ENCODE measurements around the gene NECTIN1. TPM values are rescaled to one million over a fixed set of nuclear protein-coding genes. Genes with fewer than 3 reads are reported as not detected.

The NECTIN1 gene
- total and polyA plus RNA-seq, 4 experiments from 2014 or later, result 1.2 to 3.8 (median 3.5) TPM; not detected in 1

DNA sequence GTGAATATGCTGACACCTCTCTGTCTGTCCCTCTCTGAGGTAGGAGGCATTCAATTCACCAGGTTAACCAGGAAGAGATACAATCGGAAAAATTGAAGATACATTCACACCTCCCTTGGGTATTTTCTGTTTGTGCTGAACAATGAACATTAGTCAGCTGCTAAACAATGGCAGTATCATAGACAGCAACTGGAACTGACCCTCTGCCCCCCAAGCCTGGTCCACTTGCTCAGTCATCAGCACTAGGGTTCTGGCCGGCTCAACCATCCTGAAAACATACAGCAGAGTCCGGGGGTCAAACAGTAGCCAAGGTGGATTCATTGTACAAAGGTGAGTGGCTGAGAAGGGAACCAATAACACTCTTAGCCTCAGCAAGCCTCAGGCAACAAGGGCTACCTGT is 4.0 kb downstream of the NECTIN1 start:
- ChIA-PET POLR2A (ENCODE audit: partially characterized antibody) (no interaction called here), CTCF (ENCODE audit: partially characterized antibody) (no interaction called here)
- no peak overlapping the region for H3K27ac ChIP-seq (ENCODE audit: low read depth, low read length)
- no peaks in the 10 kb centered on the region for H3K9me3 Mint-ChIP-seq
- H3K4me3 Mint-ChIP-seq, result peak overlapping the region in 1 of 8 donors; percentile 69
- H3K4me1 ChIP-seq (ENCODE audit: insufficient read depth, low read length), result peaks cover 18% of the 10 kb centered on the region
- peaks cover 2 to 6% of the 10 kb centered on the region in 2 donors for H3K27me3 Mint-ChIP-seq
- intact Hi-C loops (cut with micrococcal nuclease), result loop anchor here (5.0 kb wide), 2 partner anchors 43 to 243 kb away; no protein-coding TSS in a partner anchor
- no peak for DNase-seq
- no peak overlapping the region for H3K27ac Mint-ChIP-seq
- no peak overlapping the region for H3K4me3 ChIP-seq (ENCODE audit: low read length in 2 of 2)
- H3K9me3 ChIP-seq (ENCODE audit: control insufficient read depth in 1 of 2, low read length in 2 of 2), result no peaks in the 10 kb centered on the region
- H3K4me1 Mint-ChIP-seq, result peaks cover 2 to 19% (median 11%) of the 10 kb centered on the region in 4 donors
- H3K36me3 Mint-ChIP-seq, result peaks cover 0 to 2% of the 10 kb centered on the region in 2 donors
- H3K36me3 ChIP-seq (ENCODE audit: insufficient read depth, low read length), result no peaks in the 10 kb centered on the region
- peaks cover 7% of the 10 kb centered on the region for H3K27me3 ChIP-seq (ENCODE audit: insufficient read depth, low read length)

DNA sequence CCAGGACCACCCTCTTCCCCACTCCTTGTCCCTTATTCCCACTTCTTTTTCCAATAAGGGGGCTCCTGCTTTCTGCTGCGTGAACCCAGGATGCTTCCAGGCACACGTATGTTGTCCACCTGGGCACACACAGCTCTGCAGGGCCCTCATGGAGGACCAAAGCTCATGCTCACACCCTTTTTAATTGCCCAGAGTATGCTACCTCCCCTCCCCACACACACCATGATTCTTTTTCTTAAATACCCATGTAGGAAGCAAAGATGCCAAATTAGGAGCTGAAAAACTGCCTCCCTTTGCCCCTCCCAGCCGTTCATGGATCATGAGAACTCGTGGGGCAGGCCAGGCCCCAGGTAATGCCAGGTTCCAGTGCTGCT is 5.1 kb downstream of the NECTIN1 start:
- Histone ChIP-seq H3K4me1 (ENCODE audit: insufficient read depth, low read length) (peaks cover 13% of the 10 kb centered on the region), H3K4me3 (ENCODE audit: low read length in 2 of 2) (no peak overlapping the region), H3K36me3 (ENCODE audit: insufficient read depth, low read length) (no peaks in the 10 kb centered on the region), H3K27ac (ENCODE audit: low read depth, low read length) (no peak overlapping the region), H3K27me3 (ENCODE audit: insufficient read depth, low read length) (peaks cover 7% of the 10 kb centered on the region), H3K9me3 (ENCODE audit: control insufficient read depth in 1 of 2, low read length in 2 of 2) (no peaks in the 10 kb centered on the region)
- intact Hi-C loops (cut with micrococcal nuclease), result no loop called here
- no peaks in the 10 kb centered on the region for H3K9me3 Mint-ChIP-seq
- POLR2A ChIA-PET (ENCODE audit: partially characterized antibody), result no interaction called here
- CTCF ChIA-PET (ENCODE audit: partially characterized antibody), result no interaction called here
- H3K4me3 Mint-ChIP-seq, result no peak overlapping the region
- H3K27ac Mint-ChIP-seq, result no peak overlapping the region
- DNase-seq, result no peak
- H3K27me3 Mint-ChIP-seq, result peaks cover 2 to 4% of the 10 kb centered on the region in 2 donors
- H3K36me3 Mint-ChIP-seq, result peaks cover 0 to 2% of the 10 kb centered on the region in 2 donors
- H3K4me1 Mint-ChIP-seq, result peaks cover 0 to 18% (median 7%) of the 10 kb centered on the region in 4 donors

DNA sequence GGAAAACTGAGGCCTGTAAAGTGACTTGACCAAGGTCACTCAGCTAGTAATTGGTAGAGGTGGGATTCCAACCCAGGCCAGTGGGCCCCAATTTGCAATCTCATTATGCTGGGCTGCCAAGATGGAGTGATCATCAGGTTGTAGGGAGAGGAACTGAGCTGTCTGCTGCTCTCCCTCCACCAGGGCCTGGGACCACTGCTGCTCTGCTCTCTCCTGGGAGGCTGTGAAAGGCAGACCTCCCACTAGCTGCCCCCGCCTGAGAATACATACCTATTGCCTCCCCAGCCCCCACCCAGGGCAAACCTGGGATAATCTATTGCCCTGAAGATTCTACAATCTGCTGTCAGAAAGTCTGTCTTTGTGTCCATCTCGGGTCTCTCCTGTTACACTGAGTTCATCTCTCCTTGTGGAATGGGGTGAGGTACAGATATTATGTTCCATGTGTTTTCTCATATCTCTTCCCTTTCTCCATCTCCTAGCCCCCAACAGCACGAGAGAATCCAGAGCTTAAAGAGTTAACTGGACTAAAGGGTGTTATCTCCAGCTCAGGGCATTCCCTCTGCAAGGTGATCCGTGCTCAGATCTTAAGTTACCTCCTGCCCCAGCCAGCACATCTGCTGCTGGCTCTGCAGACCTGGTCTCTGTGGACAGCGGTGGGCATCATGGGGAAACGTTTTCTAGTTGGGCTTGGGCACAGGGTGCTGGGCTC is 5.6 kb downstream of the NECTIN1 start:
- no peak overlapping the region for H3K4me3 Mint-ChIP-seq
- intact Hi-C loops (cut with micrococcal nuclease), result no loop called here
- peaks cover 0 to 18% (median 7%) of the 10 kb centered on the region in 4 donors for H3K4me1 Mint-ChIP-seq
- no peaks in the 10 kb centered on the region for H3K9me3 Mint-ChIP-seq
- Histone ChIP-seq H3K36me3 (ENCODE audit: insufficient read depth, low read length) (no peaks in the 10 kb centered on the region), H3K27me3 (ENCODE audit: insufficient read depth, low read length) (peaks cover 7% of the 10 kb centered on the region), H3K4me1 (ENCODE audit: insufficient read depth, low read length) (peaks cover 13% of the 10 kb centered on the region), H3K9me3 (ENCODE audit: control insufficient read depth in 1 of 2, low read length in 2 of 2) (no peaks in the 10 kb centered on the region), H3K4me3 (ENCODE audit: low read length in 2 of 2) (no peak overlapping the region), H3K27ac (ENCODE audit: low read depth, low read length) (no peak overlapping the region)
- DNase-seq, result no peak
- peaks cover 0 to 2% of the 10 kb centered on the region in 2 donors for H3K36me3 Mint-ChIP-seq
- H3K27me3 Mint-ChIP-seq, result peaks cover 2 to 4% of the 10 kb centered on the region in 2 donors
- ChIA-PET POLR2A (ENCODE audit: partially characterized antibody) (no interaction called here), CTCF (ENCODE audit: partially characterized antibody) (no interaction called here)
- peak overlapping the region in 1 of 7 donors; percentile 26 for H3K27ac Mint-ChIP-seq

- H3K4me3 Mint-ChIP-seq, result no peak overlapping the region
- no peak overlapping the region for H3K4me3 ChIP-seq (ENCODE audit: low read length in 2 of 2)
- peaks cover 0 to 17% (median 3%) of the 10 kb centered on the region in 4 donors for H3K4me1 Mint-ChIP-seq
- no peak overlapping the region for H3K27ac Mint-ChIP-seq
- no peaks in the 10 kb centered on the region for H3K36me3 Mint-ChIP-seq
- H3K9me3 ChIP-seq (ENCODE audit: control insufficient read depth in 1 of 2, low read length in 2 of 2), result no peaks in the 10 kb centered on the region
- H3K27ac ChIP-seq (ENCODE audit: low read depth, low read length), result no peak overlapping the region
- peaks cover 4% of the 10 kb centered on the region for H3K27me3 ChIP-seq (ENCODE audit: insufficient read depth, low read length)
- DNase-seq, result no peak
- H3K4me1 ChIP-seq (ENCODE audit: insufficient read depth, low read length), result peaks cover 4% of the 10 kb centered on the region
- H3K9me3 Mint-ChIP-seq, result no peaks in the 10 kb centered on the region
- CTCF ChIA-PET (ENCODE audit: partially characterized antibody), result no interaction called here
- H3K36me3 ChIP-seq (ENCODE audit: insufficient read depth, low read length), result no peaks in the 10 kb centered on the region
- intact Hi-C loops (cut with micrococcal nuclease), result no loop called here
- POLR2A ChIA-PET (ENCODE audit: partially characterized antibody), result no interaction called here
- peaks cover 2 to 3% of the 10 kb centered on the region in 2 donors for H3K27me3 Mint-ChIP-seq
Observed at GRCh38 chr11:119722281-119722794, 6.7 kb downstream of the NECTIN1 start.

DNA sequence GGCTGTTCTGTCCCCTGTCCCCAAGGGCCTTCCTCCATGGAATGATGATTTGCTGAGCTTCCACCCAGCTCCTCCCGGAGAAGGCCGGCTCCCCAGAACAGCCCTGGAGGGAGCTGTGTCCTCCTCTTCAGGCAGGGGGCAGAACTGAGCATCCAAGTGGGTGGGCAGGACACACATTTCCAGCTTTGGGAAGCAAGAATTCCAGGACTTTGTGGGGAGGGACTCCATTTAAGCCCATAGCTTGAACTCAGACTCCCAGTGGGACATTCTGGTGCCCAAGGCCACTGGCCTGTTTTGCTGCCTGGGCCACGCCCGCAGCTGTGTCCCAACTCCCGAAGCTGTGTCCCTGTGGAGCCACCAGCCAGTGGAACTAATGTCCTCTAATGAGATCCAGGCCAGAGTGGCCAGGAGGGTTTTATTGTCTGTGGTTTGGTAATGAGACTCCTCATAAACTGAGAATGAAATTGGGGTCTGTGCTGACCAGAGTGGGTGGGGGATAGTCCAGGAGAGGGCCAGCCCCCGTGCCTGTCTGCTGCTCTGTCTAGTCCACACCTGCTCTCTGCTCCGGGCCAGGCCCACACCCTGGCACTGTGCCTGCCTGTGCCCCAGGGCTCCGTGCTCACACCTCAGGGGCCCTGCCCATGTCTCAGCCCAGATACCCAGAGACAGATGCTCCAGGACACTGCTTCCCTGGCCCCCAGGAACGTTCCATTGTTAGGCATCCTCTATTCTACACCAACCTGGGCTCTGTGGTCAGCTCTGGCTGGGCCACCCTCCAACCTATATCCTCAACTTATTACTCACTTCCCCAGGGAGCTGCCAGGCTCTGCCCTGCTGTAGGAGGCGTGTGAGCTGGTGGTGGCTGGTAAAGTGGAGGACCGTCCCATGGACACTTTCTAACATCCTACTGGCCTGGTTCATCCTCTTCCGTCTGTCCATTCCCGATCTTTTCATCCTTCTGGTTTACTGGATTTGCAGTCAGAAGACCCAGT is 7.6 kb downstream of the NECTIN1 start:
- Mint-ChIP-seq H3K4me1 (peaks cover 0 to 10% (median 3%) of the 10 kb centered on the region in 4 donors), H3K4me3 (no peak overlapping the region), H3K27ac (no peak overlapping the region), H3K36me3 (no peaks in the 10 kb centered on the region), H3K27me3 (peaks cover 2 to 3% of the 10 kb centered on the region in 2 donors), H3K9me3 (no peaks in the 10 kb centered on the region)
- Histone ChIP-seq H3K27ac (ENCODE audit: low read depth, low read length) (no peak overlapping the region), H3K27me3 (ENCODE audit: insufficient read depth, low read length) (no peaks in the 10 kb centered on the region), H3K4me1 (ENCODE audit: insufficient read depth, low read length) (no peaks in the 10 kb centered on the region), H3K9me3 (ENCODE audit: control insufficient read depth in 1 of 2, low read length in 2 of 2) (no peaks in the 10 kb centered on the region), H3K36me3 (ENCODE audit: insufficient read depth, low read length) (no peaks in the 10 kb centered on the region), H3K4me3 (ENCODE audit: low read length in 2 of 2) (no peak overlapping the region)
- ChIA-PET POLR2A (ENCODE audit: partially characterized antibody) (no interaction called here), CTCF (ENCODE audit: partially characterized antibody) (interaction anchor here (3.6 kb wide), 1 partner anchor 8 kb away, joined by 21 read pairs; the partner anchor contains the start of gene NECTIN1)
- no peak for DNase-seq
- intact Hi-C loops (cut with micrococcal nuclease), result no loop called here

GRCh38 chr11:119720311-119720913 is 8.6 kb downstream of the NECTIN1 start:
- H3K4me3 ChIP-seq (ENCODE audit: low read length in 2 of 2), result no peak overlapping the region
- H3K36me3 ChIP-seq (ENCODE audit: insufficient read depth, low read length), result no peaks in the 10 kb centered on the region
- H3K27me3 ChIP-seq (ENCODE audit: insufficient read depth, low read length), result no peaks in the 10 kb centered on the region
- H3K27ac ChIP-seq (ENCODE audit: low read depth, low read length), result no peak overlapping the region
- no peak for DNase-seq
- Mint-ChIP-seq H3K4me1 (peaks cover 0 to 5% (median 0%) of the 10 kb centered on the region in 4 donors), H3K36me3 (no peaks in the 10 kb centered on the region), H3K27ac (no peak overlapping the region), H3K4me3 (no peak overlapping the region), H3K9me3 (no peaks in the 10 kb centered on the region), H3K27me3 (peaks cover 0 to 3% of the 10 kb centered on the region in 2 donors)
- POLR2A ChIA-PET (ENCODE audit: partially characterized antibody), result no interaction called here
- H3K9me3 ChIP-seq (ENCODE audit: control insufficient read depth in 1 of 2, low read length in 2 of 2), result no peaks in the 10 kb centered on the region
- CTCF ChIA-PET (ENCODE audit: partially characterized antibody), result interaction anchor here (3.6 kb wide), 1 partner anchor 9 kb away, joined by 21 read pairs; the partner anchor contains the start of gene NECTIN1
- H3K4me1 ChIP-seq (ENCODE audit: insufficient read depth, low read length), result no peaks in the 10 kb centered on the region
- intact Hi-C loops (cut with micrococcal nuclease), result no loop called here
